GM18508 (cell line): ENCODE measurements around the gene VSIG8.

Experiments
- ATAC-seq: cut with Tn5 transposase; IDR thresholded peaks from one replicate; pipeline ENCODE4 v1.9.1; 2021; ENCODE audit warnings: moderate number of reproducible peaks; ENCODE audit not compliant: insufficient read depth, unreplicated experiment

The VSIG8 gene

DNA sequence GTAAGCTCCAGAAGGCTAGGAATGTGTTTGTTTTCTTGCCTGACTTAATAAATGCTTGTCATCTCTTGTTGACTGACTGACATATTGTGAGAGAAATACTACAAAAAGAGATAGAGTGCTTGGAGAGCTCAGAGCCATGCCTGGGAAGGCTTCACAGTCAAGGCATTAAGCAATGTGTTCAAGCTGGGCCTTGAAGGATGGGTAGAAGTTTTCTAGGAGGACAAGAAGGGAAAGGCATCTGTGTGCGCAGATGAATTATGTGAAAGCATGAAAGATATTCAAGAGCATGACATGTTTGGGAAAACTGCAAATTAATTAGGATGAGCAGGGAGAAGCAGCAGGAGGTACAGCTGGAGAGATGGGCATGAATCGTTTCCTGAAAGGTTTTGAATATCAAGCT lies 30.1 kb downstream of the VSIG8 start:
- no peak for ATAC-seq

- no peak for ATAC-seq
Measured at GRCh38 chr1:159831412-159832141, 30.9 kb downstream of the VSIG8 start.

- ATAC-seq, result no peak
Measured at GRCh38 chr1:159830722-159831121, 31.7 kb downstream of the VSIG8 start.

GRCh38 chr1:159829822-159830465 lies 32.5 kb downstream of the VSIG8 start:
- no peak for ATAC-seq

GRCh38 chr1:159829273-159829634 lies 33.2 kb downstream of the VSIG8 start:
- ATAC-seq, result peak; percentile 64

DNA sequence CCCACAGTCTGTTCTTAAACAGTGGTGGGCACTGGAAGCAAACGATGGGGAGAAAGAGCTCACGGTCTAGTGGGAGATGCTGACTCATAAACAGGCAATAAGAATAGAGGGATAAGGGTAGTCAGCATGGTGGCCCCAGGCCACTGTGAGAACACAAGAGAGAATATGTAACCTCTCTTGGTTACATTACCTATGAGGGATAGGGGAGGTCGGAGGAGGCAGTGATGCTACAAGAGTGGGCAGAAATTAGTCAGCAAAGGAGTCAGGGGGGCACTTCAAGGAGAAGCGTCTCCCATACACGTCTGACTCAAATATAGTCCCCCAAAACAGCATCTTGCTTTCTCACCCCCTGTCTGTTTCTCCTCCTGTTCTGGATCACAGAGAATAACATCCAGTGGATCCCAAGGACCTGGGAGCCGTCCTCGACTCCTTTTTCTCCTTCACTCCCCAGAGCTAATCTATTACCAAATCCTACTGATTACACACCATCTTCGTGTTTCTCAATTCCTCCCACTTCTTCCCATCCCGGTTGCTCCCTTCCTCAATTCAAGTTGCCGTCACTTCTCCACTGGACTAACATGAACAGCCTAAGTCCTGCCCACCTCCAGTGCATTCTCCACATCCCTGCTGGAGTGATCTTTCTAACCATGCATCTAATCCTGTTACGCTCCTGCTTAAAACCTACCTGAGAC lies 33.7 kb downstream of the VSIG8 start:
- ATAC-seq, result no peak

DNA sequence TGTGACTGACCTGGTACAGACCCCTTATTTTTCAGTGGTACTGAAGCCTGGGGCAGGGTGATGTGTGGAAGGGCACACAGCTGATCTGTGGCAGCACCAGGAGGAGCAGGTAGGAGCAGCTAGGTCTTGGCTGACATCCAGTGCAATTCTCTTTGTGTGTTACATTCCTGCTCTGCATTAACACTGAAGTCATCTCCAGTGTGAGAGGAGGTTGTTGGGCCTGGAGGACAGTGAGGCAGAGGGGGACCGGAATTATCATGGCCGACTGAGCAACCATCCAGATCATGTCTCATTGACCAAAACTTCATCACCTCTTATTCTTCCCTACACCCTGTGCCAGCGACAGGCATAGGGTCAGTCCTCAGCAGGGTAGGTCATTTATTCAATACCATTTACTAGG lies 34.3 kb downstream of the VSIG8 start:
- ATAC-seq, result no peak

- ATAC-seq, result no peak
Measured at GRCh38 chr1:159827549-159827948, 34.9 kb downstream of the VSIG8 start.

DNA sequence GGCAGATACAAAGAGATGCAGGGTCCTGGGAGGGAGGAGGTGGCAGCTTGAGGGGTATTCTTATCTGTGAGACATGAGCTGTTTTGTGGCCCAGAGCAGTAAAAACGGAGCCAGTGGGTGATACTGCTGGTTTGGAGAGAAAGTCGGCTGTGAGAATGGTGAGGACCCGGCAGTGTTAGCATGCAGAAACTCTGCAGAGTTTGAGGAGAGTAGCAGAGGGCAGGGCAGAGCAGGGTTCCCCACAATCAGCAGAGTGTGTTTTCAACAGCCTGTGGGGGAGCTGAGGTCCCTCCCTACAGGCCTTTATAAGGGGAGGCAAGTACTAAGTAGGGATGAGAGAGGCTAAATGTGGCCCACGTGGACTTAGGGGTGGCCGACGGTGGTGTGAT lies 35.4 kb downstream of the VSIG8 start:
- no peak for ATAC-seq

DNA sequence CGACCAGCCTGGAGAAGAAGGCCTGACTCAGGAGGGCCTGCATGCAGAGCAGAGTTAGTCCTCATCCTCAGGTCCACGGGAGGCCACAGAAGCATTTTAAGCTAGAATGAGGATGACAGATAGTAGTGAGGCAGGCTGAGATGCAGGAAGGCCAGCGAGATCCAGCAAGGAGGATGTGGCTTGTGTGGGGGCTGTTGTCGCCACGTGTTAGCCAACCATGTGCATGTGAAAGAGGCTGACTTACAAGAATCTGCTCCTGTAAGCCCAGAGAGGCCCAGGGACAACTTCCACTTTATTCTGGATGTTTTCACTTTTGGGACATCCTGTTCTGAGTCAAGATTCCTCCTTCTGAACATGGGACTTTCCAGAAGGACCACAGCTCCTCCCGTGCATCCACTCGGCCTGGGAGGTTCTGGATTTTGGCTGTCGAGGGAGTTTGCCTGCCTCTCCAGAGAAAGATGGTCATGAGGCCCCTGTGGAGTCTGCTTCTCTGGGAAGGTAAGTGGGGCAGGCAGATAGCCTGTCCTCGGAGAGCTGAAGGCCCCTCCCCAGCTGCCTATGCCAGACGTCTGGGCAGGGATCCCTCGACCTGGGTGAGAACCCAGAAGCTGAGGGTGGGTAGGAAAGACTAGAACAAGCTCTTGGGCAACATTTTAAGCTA lies 35.9 kb downstream of the VSIG8 start, which contains the start of gene SLAMF8:
SLAMF8 (plus strand) TSS at position 433 of the 661 bp plus-strand sequence; CDS start at position 459, 26 bp downstream.
- ATAC-seq, result no peak

- no peak for ATAC-seq
Measured at GRCh38 chr1:159825564-159825963, 36.9 kb downstream of the VSIG8 start.

- no peak for ATAC-seq
Measured at GRCh38 chr1:159823406-159823805, 39.1 kb downstream of the VSIG8 start.

- no peak for ATAC-seq
Measured at GRCh38 chr1:159821171-159821867, 41.1 kb downstream of the VSIG8 start.

GRCh38 chr1:159817276-159818041 lies 45.0 kb downstream of the VSIG8 start:
- no peak for ATAC-seq

DNA sequence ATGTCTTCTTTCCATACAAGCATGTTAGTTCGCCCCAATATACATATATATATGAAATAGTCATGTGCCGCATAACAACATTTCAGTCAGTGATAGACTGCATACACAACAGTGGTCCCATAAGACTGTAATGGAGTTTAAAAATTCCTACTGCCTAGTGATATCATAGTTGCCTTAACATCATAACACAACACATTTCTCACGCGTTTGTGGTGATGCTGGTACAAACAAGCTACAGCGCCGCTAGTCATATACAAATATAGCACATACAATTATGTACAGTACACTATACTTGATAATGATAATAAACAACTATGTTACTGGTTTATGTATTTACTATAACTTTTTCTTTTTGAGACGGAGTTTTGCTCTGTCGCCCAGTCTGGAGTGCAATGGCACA lies 46.5 kb downstream of the VSIG8 start:
- no peak for ATAC-seq

DNA sequence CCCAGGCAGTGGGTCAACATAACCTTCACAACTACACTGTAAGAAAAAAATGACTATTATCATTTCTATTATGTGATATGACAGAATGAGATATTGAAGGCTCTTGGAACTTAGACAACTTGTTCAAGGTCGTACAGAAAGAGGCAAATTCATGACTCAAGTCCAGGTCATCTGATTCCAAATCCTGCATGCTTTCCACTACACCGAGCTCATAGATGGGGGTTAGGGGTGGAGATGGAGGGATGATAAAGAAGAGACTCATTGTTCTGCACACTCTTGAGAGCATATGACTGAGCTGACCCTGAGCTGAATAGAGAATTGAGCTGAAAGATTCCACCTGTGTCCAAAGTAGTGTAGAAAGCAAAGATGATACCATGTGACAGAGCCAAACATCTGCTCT lies 57.5 kb downstream of the VSIG8 start:
- ATAC-seq, result no peak
